GM19025 (cell line): ENCODE data around the gene UBN1.
"Not testable (repeated sequence)": the region's sequence is repeated elsewhere in the genome, so short reads cannot be mapped to it uniquely, and the experiment has no call there.

ENCODE experiments used
- ATAC-seq: cut with Tn5 transposase; IDR thresholded peaks from one replicate; pipeline ENCODE4 v1.9.1; 2021; ENCODE audit warnings: mild to moderate bottlenecking, low read depth, moderate library complexity; ENCODE audit not compliant: unreplicated experiment

Gene UBN1

GRCh38 chr16:4882633-4883285 lies 35.5 kb downstream of the UBN1 start:
- ATAC-seq: no peak

- no peak for ATAC-seq
These were observed 36.2 kb downstream of the UBN1 start for GRCh38 chr16:4883501-4883900.

- no peak for ATAC-seq
These were observed 36.9 kb downstream of the UBN1 start for GRCh38 chr16:4884209-4884608.

GRCh38 chr16:4884972-4885874 lies 37.9 kb downstream of the UBN1 start:
- no peak for ATAC-seq

- ATAC-seq: no peak
These were observed 38.9 kb downstream of the UBN1 start for GRCh38 chr16:4886151-4886550.

GRCh38 chr16:4888428-4889135 lies 41.3 kb downstream of the UBN1 start:
- ATAC-seq: no peak

GRCh38 chr16:4890026-4890425 lies 42.7 kb downstream of the UBN1 start:
- ATAC-seq: no peak

- ATAC-seq: no peak
These were observed 43.4 kb downstream of the UBN1 start for GRCh38 chr16:4890686-4891085.

GRCh38 chr16:4891097-4891885 lies 44.0 kb downstream of the UBN1 start:
- no peak for ATAC-seq

- no peak for ATAC-seq
These were observed 44.6 kb downstream of the UBN1 start for GRCh38 chr16:4891886-4892216.

GRCh38 chr16:4892361-4893102 lies 45.3 kb downstream of the UBN1 start:
- ATAC-seq: no peak

- ATAC-seq: no peak
These were observed 46.0 kb downstream of the UBN1 start for GRCh38 chr16:4893103-4893862.

GRCh38 chr16:4894276-4895150 lies 47.2 kb downstream of the UBN1 start:
- ATAC-seq: no peak

GRCh38 chr16:4895366-4895765 lies 48.1 kb downstream of the UBN1 start:
- no peak for ATAC-seq

GRCh38 chr16:4896761-4897160 lies 49.5 kb downstream of the UBN1 start:
- not testable (repeated sequence) for ATAC-seq

- no peak for ATAC-seq
These were observed 50.0 kb downstream of the UBN1 start for GRCh38 chr16:4897328-4897727.

GRCh38 chr16:4898811-4899473 lies 51.7 kb downstream of the UBN1 start:
- ATAC-seq: no peak

GRCh38 chr16:4899474-4899846 lies 52.2 kb downstream of the UBN1 start:
- no peak for ATAC-seq
